ENCODE results near the gene CYB561.

- TF ChIP-seq ZFP91 (CRISPR knock-in tag; IDR thresholded peaks at IDR 0.05) (no peak), TFAP4 (CRISPR knock-in tag; IDR thresholded peaks at IDR 0.05; ENCODE audit: borderline replicate concordance) (no peak), MAX (CRISPR knock-in tag; IDR thresholded peaks at IDR 0.05) (no peak), GATAD2B (IDR thresholded peaks at IDR 0.05; ENCODE audit: borderline replicate concordance) (no peak), PPARD (CRISPR knock-in tag; IDR thresholded peaks at IDR 0.05) (no peak), ZEB2 (IDR thresholded peaks at IDR 0.05) (no peak), MED1 (CRISPR knock-in tag; IDR thresholded peaks at IDR 0.05; ENCODE audit: borderline replicate concordance) (no peak), MYNN (IDR thresholded peaks at IDR 0.05) (no peak), MYNN (CRISPR knock-in tag; IDR thresholded peaks at IDR 0.05) (no peak), HOMEZ (CRISPR knock-in tag; IDR thresholded peaks at IDR 0.05) (no peak)
These were observed 27.6 kb downstream of the CYB561 start for GRCh38 chr17:63418540-63418939.
